Measurements from ENCODE around the gene CTNNA2. TPM values are rescaled to one million over a fixed set of nuclear protein-coding genes. Genes with fewer than 3 reads are reported as not detected.
A peak's percentile ranks its signal among the peaks of the same experiment; 100 is the strongest.

CTNNA2 gene
- total and polyA plus RNA-seq, 12 donors: 0.09 to 0.57 (median 0.15) TPM; not detected in 9

DNA sequence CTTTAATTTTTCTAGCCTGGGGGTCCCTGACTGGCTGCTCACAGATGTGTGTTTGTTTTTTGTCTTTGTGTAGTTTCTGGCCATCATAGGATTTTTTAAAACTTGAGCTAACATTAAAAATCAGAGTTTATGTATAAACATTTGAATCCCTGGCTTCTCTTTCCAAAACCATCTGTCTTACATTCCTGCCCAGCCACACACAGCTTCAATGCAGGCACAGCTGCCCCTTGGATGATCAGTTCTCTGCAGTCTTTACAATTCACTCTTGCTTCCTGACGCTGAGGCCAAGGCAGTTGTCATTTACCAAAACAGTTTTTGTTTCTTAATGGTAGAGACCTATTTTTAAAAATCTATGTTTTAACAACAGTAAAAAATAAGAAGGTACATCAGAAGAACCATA lies 960.9 kb downstream of the CTNNA2 start:
- ATAC-seq: no peak
- Histone ChIP-seq H3K4me3 (no peak overlapping the region), H3K36me3 (no peaks in the 10 kb centered on the region), H3K27ac (no peak overlapping the region), H3K9me3 (no peaks in the 10 kb centered on the region), H3K27me3 (no peaks in the 10 kb centered on the region), H3K4me1 (peaks cover 0 to 9% (median 0%) of the 10 kb centered on the region in 9 donors)
- DNase-seq: no peak
- TF ChIP-seq CTCF (IDR thresholded peaks at IDR 0.05): no peak
- 68 to 86% methylated on average over 1 of the region's 1 CpG for WGBS, 2 donors
- intact Hi-C loops (cut with DNase I): no loop called here

- H3K36me3 ChIP-seq: no peaks in the 10 kb centered on the region
- H3K4me1 ChIP-seq: peaks cover 0 to 9% (median 0%) of the 10 kb centered on the region in 9 donors
- intact Hi-C loops (cut with DNase I): no loop called here
- 48 to 54% methylated on average over 3 of the region's 3 CpGs for WGBS, 2 donors
- no peak for DNase-seq
- ATAC-seq: no peak
- no peak overlapping the region for H3K4me3 ChIP-seq
- H3K9me3 ChIP-seq: no peaks in the 10 kb centered on the region
- H3K27ac ChIP-seq: no peak overlapping the region
- no peaks in the 10 kb centered on the region for H3K27me3 ChIP-seq
- TF ChIP-seq CTCF (IDR thresholded peaks at IDR 0.05): no peak
Observed at GRCh38 chr2:80475970-80476369, 963.1 kb downstream of the CTNNA2 start.

- ATAC-seq: no peak
- H3K4me3 ChIP-seq: no peak overlapping the region
- no peaks in the 10 kb centered on the region for H3K9me3 ChIP-seq
- H3K4me1 ChIP-seq: peaks cover 0 to 9% (median 0%) of the 10 kb centered on the region in 9 donors
- no peaks in the 10 kb centered on the region for H3K36me3 ChIP-seq
- no peak overlapping the region for H3K27ac ChIP-seq
- no peak for DNase-seq
- TF ChIP-seq CTCF (IDR thresholded peaks at IDR 0.05): no peak
- intact Hi-C loops (cut with DNase I): no loop called here
- WGBS, 2 donors: 33 to 41% methylated on average over 2 of the region's 2 CpGs
- no peaks in the 10 kb centered on the region for H3K27me3 ChIP-seq
Observed at GRCh38 chr2:80476535-80477117, 963.8 kb downstream of the CTNNA2 start.

GRCh38 chr2:80482276-80482675 lies 969.4 kb downstream of the CTNNA2 start:
- TF ChIP-seq CTCF (IDR thresholded peaks at IDR 0.05): no peak
- H3K4me1 ChIP-seq: peaks cover 0 to 20% (median 0%) of the 10 kb centered on the region in 9 donors
- intact Hi-C loops (cut with DNase I): loop anchor here in 2 of 10 donors (5.0 kb wide), 1 partner anchor 120 kb away; no protein-coding TSS in a partner anchor
- H3K4me3 ChIP-seq: no peak overlapping the region
- H3K36me3 ChIP-seq: no peaks in the 10 kb centered on the region
- peak in 5 of 8 donors; percentile 25 to 77 (median 65) for ATAC-seq
- no peaks in the 10 kb centered on the region for H3K9me3 ChIP-seq
- H3K27me3 ChIP-seq: no peaks in the 10 kb centered on the region
- no peak for DNase-seq
- 75 to 76% methylated on average over 3 of the region's 3 CpGs for WGBS, 2 donors
- peak overlapping the region in 6 of 10 donors; percentile 34 to 65 (median 54) for H3K27ac ChIP-seq

Measured in heart right ventricle (tissue), 16 donors.